ENCODE results near the gene ZNF710. TPM values are rescaled to one million over a fixed set of nuclear protein-coding genes. Genes with fewer than 3 reads are reported as not detected.

ZNF710 gene
- polyA plus RNA-seq, 1 experiment: 2.0 TPM

DNA sequence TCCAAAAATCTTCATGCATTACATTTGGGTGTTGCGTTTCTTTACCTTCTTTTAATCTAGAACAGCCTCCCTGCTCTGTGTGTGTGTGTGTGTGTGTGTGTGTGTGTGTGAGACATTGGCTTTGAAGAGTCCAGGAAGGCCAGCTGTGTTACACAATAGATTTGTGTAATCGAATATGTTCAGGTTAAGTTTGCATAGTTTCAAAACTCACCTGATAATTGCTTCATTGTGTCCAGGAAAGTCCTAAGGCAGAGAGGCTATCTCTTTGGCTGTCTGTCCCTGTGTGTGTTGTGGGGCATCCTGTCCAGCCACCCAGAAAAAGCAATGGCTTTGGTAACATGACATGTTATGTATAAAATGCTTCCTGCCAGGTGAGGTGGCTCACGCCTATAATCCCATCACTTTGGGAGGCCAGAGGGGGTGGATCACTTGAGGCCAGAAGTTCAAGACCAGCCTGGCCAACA, 37.5 kb downstream of the ZNF710 start:
- TF ChIP-seq, protein P1, sequence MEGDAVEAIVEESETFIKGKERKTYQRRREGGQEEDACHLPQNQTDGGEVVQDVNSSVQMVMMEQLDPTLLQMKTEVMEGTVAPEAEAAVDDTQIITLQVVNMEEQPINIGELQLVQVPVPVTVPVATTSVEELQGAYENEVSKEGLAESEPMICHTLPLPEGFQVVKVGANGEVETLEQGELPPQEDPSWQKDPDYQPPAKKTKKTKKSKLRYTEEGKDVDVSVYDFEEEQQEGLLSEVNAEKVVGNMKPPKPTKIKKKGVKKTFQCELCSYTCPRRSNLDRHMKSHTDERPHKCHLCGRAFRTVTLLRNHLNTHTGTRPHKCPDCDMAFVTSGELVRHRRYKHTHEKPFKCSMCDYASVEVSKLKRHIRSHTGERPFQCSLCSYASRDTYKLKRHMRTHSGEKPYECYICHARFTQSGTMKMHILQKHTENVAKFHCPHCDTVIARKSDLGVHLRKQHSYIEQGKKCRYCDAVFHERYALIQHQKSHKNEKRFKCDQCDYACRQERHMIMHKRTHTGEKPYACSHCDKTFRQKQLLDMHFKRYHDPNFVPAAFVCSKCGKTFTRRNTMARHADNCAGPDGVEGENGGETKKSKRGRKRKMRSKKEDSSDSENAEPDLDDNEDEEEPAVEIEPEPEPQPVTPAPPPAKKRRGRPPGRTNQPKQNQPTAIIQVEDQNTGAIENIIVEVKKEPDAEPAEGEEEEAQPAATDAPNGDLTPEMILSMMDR (IDR thresholded peaks at IDR 0.05; ENCODE audit: insufficient read depth, low read depth, low read length): no peak
- CTCF ChIA-PET: no interaction called here
- no peaks in the 10 kb centered on the region for H3K27me3 ChIP-seq (ENCODE audit: control insufficient read depth, insufficient read depth, low read length)
- no peak for DNase-seq (ENCODE audit: low read depth)
- POLR2A ChIA-PET: no interaction called here
- H3K4me3 ChIP-seq (ENCODE audit: low read depth, low read length): no peak overlapping the region
- H3K36me3 ChIP-seq (ENCODE audit: control insufficient read depth, insufficient read depth, low read length): no peaks in the 10 kb centered on the region; the same call in 1 of the 2 replicates

DNA sequence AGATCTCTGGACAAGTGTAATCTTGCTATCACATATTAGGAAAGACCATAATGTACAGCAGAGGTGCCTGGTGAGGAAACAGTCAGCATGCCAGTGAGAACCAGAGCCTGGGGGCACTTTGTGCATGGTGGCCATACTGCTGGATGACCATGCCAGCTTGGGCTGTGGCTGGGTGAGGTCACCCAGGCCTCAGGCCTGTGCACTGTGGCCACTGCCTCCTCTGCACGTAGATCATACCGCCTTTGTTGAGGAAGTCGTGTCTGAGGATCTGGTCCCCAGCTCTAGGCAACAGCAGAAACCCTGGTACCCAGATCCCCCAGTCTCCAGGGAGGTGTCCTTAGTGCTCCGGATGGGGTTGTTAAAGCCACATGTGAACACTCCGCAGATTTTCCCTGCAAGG, 38.9 kb downstream of the ZNF710 start:
- Histone ChIP-seq H3K27me3 (ENCODE audit: control insufficient read depth, insufficient read depth, low read length) (no peaks in the 10 kb centered on the region), H3K36me3 (ENCODE audit: control insufficient read depth, insufficient read depth, low read length) (no peaks in the 10 kb centered on the region; the same call in 1 of the 2 replicates), H3K4me3 (ENCODE audit: low read depth, low read length) (no peak overlapping the region)
- TF ChIP-seq, protein P1 (IDR thresholded peaks at IDR 0.05; ENCODE audit: insufficient read depth, low read depth, low read length): no peak
- DNase-seq (ENCODE audit: low read depth): no peak
- CTCF ChIA-PET: interaction anchor here (0.8 kb wide), 1 partner anchor 12 kb away, joined by 3 read pairs; no protein-coding TSS in a partner anchor
- POLR2A ChIA-PET: no interaction called here

DNA sequence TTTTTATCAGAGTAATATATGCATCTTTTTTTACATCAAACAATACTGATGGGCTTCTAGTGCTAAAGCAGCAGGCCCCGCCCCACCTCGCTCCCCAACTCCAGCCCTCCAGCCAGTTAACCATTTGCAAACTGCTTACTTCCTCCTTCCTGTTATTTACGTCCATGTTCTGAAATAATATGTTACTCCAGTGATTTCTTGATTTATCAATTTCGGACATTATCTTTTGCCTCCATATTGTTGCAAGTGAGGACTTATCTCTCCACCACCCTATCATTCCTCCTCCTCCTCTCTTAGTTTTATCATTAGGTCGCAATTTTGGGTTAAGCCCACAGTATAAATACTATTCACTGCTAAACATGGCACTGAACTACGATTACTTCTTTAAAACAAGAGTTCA, 39.5 kb downstream of the ZNF710 start:
- CTCF ChIA-PET: interaction anchor here (0.5 kb wide), 1 partner anchor 22 kb away, joined by 3 read pairs; no protein-coding TSS in a partner anchor
- H3K27me3 ChIP-seq (ENCODE audit: control insufficient read depth, insufficient read depth, low read length): no peaks in the 10 kb centered on the region
- POLR2A ChIA-PET: no interaction called here
- no peak for DNase-seq (ENCODE audit: low read depth)
- no peaks in the 10 kb centered on the region; the same call in 1 of the 2 replicates for H3K36me3 ChIP-seq (ENCODE audit: control insufficient read depth, insufficient read depth, low read length)
- TF ChIP-seq, protein P1 (IDR thresholded peaks at IDR 0.05; ENCODE audit: insufficient read depth, low read depth, low read length): no peak
- no peak overlapping the region for H3K4me3 ChIP-seq (ENCODE audit: low read depth, low read length)

DNA sequence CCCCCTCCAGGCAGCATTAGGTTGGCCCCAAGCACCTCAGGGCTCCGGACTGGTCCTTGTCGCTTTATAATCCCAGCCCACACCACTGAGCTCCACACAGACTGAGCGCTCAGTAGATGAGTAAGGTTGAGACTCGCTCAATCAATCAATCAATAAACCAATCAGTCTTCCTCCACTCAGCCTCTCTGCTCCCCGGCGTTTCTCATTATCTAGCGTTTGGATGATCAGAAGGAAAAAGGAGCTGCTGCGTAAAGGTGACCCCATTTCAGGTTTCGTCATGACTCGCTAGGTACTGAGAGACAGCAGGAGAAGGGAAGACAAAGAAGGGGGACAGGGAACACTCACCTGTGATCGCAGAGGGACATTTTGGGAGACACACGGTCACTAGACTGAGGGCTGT, 41.2 kb downstream of the ZNF710 start:
- POLR2A ChIA-PET: no interaction called here
- TF ChIP-seq, protein P1 (IDR thresholded peaks at IDR 0.05; ENCODE audit: insufficient read depth, low read depth, low read length): no peak
- Histone ChIP-seq H3K36me3 (ENCODE audit: control insufficient read depth, insufficient read depth, low read length) (no peaks in the 10 kb centered on the region; the same call in 1 of the 2 replicates), H3K27me3 (ENCODE audit: control insufficient read depth, insufficient read depth, low read length) (no peaks in the 10 kb centered on the region), H3K4me3 (ENCODE audit: low read depth, low read length) (no peak overlapping the region)
- no peak for DNase-seq (ENCODE audit: low read depth)
- CTCF ChIA-PET: interaction anchor here (1.0 kb wide), 1 partner anchor 28 kb away, joined by 3 read pairs; no protein-coding TSS in a partner anchor

DNA sequence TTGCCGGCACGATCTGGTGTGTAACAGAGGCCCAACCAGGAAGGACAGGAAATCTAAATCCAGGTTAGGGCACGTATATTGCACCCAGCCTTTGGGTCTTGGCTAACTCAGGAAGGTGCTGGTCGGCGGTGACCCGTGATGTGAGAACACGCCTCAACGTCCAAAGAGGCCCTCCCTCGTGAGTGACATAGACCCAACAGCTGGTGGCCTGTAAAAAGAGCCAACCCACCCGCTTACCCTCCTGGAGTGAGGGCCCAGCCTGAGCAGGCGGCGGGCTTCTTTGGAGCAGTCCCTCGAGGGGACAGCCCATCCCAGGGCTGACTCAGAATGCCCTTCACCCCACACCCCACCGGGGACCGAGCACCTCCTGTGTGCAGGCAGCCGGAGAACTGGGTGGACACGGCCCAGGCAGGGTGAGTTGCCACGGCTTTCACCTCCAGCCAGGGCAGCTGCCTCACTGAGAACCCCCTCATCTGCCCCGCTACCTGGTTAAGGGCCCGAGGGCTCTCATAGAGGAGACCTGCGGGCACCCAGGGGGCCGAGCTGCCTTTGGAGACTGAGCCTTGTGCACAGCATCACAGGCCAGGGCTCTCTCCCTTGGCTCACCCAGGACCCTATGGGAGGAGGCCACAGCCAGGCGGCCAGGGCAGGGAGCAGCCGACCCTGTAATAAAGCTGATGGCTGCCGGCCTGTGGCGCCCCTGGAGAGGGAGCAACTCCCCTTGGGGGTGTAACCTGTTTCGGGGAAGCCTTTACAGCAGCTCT, 41.8 kb downstream of the ZNF710 start:
- DNase-seq (ENCODE audit: low read depth): no peak
- ChIA-PET CTCF (interaction anchor here (1.0 kb wide), 1 partner anchor 28 kb away, joined by 3 read pairs; no protein-coding TSS in a partner anchor), POLR2A (no interaction called here)
- H3K36me3 ChIP-seq (ENCODE audit: control insufficient read depth, insufficient read depth, low read length): no peaks in the 10 kb centered on the region; the same call in 1 of the 2 replicates
- no peak overlapping the region for H3K4me3 ChIP-seq (ENCODE audit: low read depth, low read length)
- TF ChIP-seq, protein P1 (IDR thresholded peaks at IDR 0.05; ENCODE audit: insufficient read depth, low read depth, low read length): no peak
- H3K27me3 ChIP-seq (ENCODE audit: control insufficient read depth, insufficient read depth, low read length): no peaks in the 10 kb centered on the region

Data from BJ (cell line).